PFSK-1 (cell line): ENCODE results near the gene FGF4.

Experiments used
- FOXP2 ChIP-seq: optimal IDR thresholded peaks from 2 replicates; pipeline ENCODE3; 2011; ENCODE audit warnings: borderline replicate concordance, control low read depth, inconsistent platforms; ENCODE audit not compliant: insufficient read depth; ENCODE audit errors: extremely low read length, extremely low read depth
- POLR2AphosphoS5 ChIP-seq: IDR thresholded peaks from 2 replicates; pipeline ENCODE4 v1.6.1; 2012; ENCODE audit warnings: low read depth, mild to moderate bottlenecking, control low read depth, low read length, moderate library complexity
- REST ChIP-seq, 2 experiments: IDR thresholded peaks; 2 replicates each; pipeline versions ENCODE4 v1.6.1 to v1.8.0; 2011 to 2012; ENCODE audit warnings: low read depth in 2 of 2, low read length in 2 of 2, control low read depth in 1 of 2, inconsistent platforms in 1 of 2, mild to moderate bottlenecking in 1 of 2, moderate library complexity in 1 of 2; ENCODE audit not compliant: insufficient read depth in 1 of 2
- SIN3A ChIP-seq: IDR thresholded peaks from 2 replicates; pipeline ENCODE4 v1.6.1; 2012; ENCODE audit warnings: mild to moderate bottlenecking, low read length, moderate library complexity, borderline replicate concordance; ENCODE audit not compliant: insufficient read depth
- TAF1 ChIP-seq: IDR thresholded peaks from 2 replicates; pipeline ENCODE4 v1.6.1; 2012; ENCODE audit warnings: low read length, control low read depth, borderline replicate concordance; ENCODE audit not compliant: insufficient read depth

Gene FGF4

DNA sequence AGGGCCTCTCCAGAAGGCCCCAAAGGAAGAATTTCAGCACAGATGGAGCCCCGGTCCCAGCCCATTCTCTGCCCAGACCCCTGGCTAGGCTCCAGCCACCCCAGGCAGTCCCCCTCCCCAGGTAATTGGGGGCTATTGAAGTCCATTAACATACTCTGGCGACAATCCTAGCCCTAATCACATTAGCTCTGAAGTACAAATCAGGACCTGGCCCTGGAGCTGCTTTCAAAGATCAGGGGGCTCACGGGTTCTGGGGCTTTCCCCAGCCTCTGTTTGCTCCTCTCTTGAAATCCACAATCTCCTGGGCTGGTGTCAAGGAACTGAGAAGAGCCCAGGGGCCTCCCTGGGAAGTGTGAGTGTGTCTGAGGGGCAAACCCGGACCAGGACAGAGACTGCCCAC lies 22.3 kb downstream of the FGF4 start:
- TF ChIP-seq FOXP2 (no peak), TAF1 (no peak), POLR2AphosphoS5 (no peak), REST (IDR thresholded peaks at IDR 0.05; ENCODE audit: insufficient read depth in 1 of 2, low read depth in 2 of 2, low read length in 2 of 2) (no peak), SIN3A (no peak)

DNA sequence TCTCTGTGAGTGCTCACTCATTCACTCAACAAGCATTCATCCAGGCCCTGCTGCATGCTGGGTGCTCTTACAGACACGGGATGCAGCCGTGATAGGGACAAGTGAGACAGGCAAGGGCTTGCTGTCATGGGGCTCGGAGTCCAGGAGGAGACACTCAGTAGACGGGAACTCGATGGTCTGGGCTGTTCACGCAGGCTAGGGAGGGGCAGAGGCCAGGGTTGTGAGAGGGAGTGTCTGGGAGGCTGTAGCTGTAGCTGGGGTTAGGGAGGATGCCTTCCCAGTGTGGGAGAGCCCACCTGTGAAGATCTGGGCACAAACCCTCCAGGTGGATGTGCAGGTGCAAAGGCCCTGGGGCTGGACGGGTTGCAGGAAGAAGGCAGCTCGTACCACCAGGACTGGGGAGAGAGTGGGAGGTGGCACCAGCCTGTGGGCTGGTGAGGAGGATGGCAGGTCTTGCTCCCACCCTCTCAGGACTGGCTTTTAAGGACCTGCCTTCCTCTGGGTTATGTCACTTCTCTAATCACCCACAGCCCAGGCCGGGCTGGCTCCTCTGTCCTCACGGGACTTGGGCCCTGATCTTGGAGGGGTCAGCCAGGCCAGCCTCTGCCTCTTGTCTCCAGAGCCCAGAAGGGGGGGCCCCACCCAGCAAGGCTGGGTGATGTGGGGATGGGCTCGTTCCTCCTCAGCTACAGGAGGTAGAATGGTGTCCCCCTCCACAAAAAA lies 24.1 kb downstream of the FGF4 start:
- TF ChIP-seq SIN3A (no peak), POLR2AphosphoS5 (no peak), FOXP2 (no peak), REST (IDR thresholded peaks at IDR 0.05; ENCODE audit: insufficient read depth in 1 of 2, low read depth in 2 of 2, low read length in 2 of 2) (no peak), TAF1 (no peak)

- no peak for TF ChIP-seq POLR2AphosphoS5
- no peak for TF ChIP-seq REST (IDR thresholded peaks at IDR 0.05; ENCODE audit: insufficient read depth in 1 of 2, low read depth in 2 of 2, low read length in 2 of 2)
- no peak for TF ChIP-seq SIN3A
- no peak for TF ChIP-seq FOXP2
- TF ChIP-seq TAF1: no peak
These were observed 24.9 kb downstream of the FGF4 start for GRCh38 chr11:69750108-69750850.

DNA sequence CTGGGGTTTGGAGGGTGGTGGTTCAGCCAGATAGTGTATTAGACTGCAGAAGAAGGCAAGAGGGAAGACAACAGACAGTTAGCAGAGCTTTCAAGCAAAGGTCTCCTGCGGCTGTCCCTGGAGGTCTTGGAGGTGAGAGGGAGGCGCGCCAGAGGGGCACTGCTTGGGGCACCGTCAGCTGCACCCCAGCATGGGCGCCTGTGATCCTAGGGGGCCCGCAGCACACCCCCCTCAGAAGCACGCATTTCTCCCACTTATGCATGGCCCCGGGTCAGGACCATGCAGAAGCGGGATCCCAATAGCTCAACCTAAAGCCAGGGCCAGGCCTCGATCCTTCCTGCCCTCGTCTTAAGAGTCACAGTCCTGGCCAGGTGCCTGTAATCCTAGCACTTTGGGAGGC lies 26.5 kb downstream of the FGF4 start:
- TF ChIP-seq FOXP2: no peak
- TF ChIP-seq TAF1: no peak

- TF ChIP-seq SIN3A (no peak), TAF1 (no peak), FOXP2 (no peak), POLR2AphosphoS5 (no peak), REST (IDR thresholded peaks at IDR 0.05; ENCODE audit: insufficient read depth in 1 of 2, low read depth in 2 of 2, low read length in 2 of 2) (no peak)
These were observed 28.1 kb downstream of the FGF4 start for GRCh38 chr11:69746752-69747742.
